Astrocyte of the cerebellum (primary cell): Measurements from ENCODE around the gene B9D1.

Experiments
- DNase-seq: peaks from one replicate; pipeline ENCODE4 v3.0.0-alpha.2; 2011; ENCODE audit warnings: low read depth
- H3K4me3 ChIP-seq: 2 replicates; pipeline ENCODE4 v1.5.1; 2011; ENCODE audit warnings: mild to moderate bottlenecking, low read depth, low read length, moderate library complexity
- in situ Hi-C: cut with HindIII; loops from 2 replicates; pipeline ENCODE4 v1.10.0; 2017; ENCODE audit warnings: low sequenced_read_pairs
- TF ChIP-seq, protein P1 (sequence below): IDR thresholded peaks from 2 replicates; pipeline ENCODE4 v1.5.1; 2012; ENCODE audit warnings: low read length, low read depth, moderate library complexity, mild to moderate bottlenecking; ENCODE audit errors: missing control alignments

B9D1 gene

DNA sequence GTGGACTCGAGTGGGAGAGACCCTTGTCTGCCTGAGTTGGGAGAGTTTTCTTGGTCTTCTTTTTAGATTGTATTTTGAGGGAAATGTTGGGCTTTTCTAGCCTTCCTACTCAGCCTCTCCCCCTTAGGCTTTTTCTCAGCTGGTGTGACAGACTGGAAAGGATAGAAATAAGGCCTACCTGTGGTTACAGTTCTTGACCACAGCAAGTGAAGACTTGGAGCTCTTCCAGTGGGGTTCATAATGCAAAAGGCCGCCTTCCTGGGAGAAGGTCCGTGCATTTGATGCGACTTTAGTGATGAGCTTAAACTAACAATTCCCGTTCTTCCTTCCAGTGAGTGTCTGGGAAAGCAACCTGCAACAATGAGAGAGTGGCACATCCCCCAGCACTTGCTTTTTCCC, 56.8 kb downstream of the B9D1 start:
- TF ChIP-seq, protein P1, sequence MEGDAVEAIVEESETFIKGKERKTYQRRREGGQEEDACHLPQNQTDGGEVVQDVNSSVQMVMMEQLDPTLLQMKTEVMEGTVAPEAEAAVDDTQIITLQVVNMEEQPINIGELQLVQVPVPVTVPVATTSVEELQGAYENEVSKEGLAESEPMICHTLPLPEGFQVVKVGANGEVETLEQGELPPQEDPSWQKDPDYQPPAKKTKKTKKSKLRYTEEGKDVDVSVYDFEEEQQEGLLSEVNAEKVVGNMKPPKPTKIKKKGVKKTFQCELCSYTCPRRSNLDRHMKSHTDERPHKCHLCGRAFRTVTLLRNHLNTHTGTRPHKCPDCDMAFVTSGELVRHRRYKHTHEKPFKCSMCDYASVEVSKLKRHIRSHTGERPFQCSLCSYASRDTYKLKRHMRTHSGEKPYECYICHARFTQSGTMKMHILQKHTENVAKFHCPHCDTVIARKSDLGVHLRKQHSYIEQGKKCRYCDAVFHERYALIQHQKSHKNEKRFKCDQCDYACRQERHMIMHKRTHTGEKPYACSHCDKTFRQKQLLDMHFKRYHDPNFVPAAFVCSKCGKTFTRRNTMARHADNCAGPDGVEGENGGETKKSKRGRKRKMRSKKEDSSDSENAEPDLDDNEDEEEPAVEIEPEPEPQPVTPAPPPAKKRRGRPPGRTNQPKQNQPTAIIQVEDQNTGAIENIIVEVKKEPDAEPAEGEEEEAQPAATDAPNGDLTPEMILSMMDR, result no peak
- DNase-seq, result no peak
- no peak overlapping the region for H3K4me3 ChIP-seq
- in situ Hi-C loops, result no loop called here

DNA sequence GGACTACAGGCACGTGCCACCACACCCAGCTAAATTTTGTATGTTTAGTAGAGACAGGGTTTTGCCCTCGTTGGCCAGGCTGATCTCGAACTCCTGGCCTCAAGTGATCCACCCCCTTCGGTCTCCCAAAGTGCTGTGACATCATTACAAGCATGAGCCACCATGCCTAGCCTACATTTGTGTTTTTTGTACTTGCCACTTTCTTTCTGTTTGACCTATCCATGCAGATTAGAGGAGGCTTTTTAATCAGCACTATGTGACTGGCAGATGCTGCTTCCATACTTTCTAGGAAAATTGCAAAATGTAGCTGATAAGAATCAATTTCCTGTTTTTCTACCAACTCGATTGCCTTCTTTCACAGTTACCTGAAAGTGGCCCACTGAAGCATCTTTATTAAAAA, 57.3 kb downstream of the B9D1 start:
- H3K4me3 ChIP-seq, result no peak overlapping the region
- no peak for DNase-seq
- in situ Hi-C loops, result no loop called here
- TF ChIP-seq, protein P1, result no peak

DNA sequence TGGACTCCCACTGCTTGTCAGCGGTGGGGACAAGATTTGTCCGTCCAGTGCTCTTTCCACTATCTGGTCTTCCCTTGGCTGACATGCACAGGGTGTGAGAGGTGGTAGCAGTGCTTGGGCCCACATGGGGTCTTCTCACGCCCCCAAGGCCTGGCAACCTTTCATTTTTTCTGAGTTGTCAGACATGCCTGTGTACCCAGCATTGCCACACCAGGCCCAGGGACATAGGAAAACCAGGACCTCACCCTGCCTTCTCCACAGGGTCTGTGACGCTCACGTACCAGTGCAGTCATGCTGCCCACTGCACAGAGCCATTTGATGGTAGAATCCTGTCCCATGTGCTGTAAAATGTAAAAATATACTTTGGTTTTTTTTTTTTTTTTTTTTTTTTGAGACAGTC, 57.8 kb downstream of the B9D1 start:
- TF ChIP-seq, protein P1, result no peak
- no peak for DNase-seq
- in situ Hi-C loops, result no loop called here
- no peak overlapping the region for H3K4me3 ChIP-seq

DNA sequence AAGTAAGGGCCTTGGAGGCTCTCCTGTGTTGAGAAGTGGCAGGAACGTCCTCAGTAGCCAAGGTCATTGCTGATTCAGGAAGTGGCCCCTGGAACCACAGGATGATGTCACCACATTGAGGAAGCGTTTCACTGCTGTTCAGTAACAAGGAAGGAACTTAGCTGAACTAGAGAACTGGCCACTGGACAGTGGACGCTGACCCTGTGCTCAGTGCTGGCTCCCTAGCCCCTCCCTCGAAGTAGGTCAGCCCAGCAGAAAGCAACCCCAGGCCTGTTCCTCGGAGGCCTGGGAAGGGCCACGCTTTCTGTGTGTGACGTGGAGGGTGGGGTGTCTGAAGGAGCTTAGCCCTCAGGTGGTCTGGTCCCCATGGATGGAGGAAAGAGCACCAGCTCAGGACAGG, 58.3 kb downstream of the B9D1 start:
- in situ Hi-C loops, result no loop called here
- TF ChIP-seq, protein P1, result no peak
- DNase-seq, result no peak
- H3K4me3 ChIP-seq, result no peak overlapping the region

DNA sequence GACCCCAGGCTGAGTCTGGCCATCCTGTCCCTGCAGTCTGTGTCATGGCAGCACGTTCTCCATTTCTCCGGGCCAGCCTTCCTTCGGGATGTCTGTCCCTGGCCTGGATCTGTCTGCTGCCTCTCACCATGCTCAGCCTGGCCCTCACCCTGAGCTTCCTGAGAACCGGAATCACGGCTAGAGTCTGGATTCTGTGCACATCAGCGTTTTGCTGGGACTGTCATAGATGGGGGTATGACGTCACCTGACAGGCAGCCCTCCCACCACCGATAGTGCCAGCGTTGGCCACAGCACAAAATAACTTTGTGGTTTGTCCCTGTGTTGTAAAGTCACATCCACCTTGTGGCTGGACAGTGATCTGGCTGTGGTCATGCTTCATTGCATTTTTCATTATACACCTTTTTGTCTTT, 59.2 kb downstream of the B9D1 start:
- no peak overlapping the region for H3K4me3 ChIP-seq
- DNase-seq, result no peak
- in situ Hi-C loops, result no loop called here
- TF ChIP-seq, protein P1, result no peak

DNA sequence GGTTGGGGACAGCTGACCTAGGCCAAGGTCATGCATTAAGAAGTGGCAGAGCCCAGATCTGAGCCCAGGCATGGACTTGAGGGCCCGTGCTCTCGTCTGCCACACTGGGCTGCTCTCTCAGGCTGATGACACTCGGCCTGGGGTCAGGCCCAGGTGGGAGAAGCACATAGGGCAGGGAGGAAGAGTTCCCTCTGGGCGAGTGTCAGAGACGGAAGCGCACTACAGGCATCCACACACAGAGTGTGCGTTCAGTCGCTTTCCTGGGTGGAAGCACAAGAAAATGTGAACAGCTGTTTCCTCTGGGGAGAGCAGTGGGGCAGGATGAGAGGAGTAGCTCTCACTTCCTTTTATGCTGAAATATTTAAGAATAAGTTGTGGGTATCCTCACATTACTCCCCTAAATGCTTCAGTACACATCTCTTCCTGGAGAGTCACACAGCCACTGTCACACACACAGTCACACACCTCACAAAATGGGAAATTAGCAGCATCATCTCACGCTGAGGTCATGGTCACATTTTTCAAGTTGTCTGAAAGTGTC, 59.7 kb downstream of the B9D1 start:
- H3K4me3 ChIP-seq, result no peak overlapping the region
- no peak for DNase-seq
- TF ChIP-seq, protein P1, result no peak
- in situ Hi-C loops, result no loop called here

DNA sequence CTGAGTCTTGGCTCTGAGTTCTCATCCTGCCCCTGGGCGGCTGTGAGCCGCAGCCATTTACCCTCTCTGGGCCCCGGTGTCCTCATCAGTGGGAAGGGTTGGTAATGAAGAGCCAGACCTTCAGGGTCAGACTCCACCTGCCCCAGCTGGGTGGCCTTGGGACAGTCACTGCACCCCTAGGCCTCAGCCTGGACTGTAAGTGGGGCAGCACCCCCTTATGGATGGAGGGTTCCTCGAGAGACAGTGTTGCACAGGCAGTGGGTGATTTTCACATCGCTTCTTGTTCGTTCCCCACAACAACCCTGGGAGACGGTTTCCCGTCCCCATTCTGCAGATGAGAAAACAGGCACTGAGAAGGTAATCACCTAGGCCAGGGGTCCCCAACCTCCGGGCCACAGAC, 60.5 kb downstream of the B9D1 start:
- H3K4me3 ChIP-seq, result no peak overlapping the region
- no peak for DNase-seq
- TF ChIP-seq, protein P1, result no peak
- in situ Hi-C loops, result no loop called here
